GM12878 (cell line): ENCODE data around the gene SARM1. TPM values are rescaled to one million over a fixed set of nuclear protein-coding genes. Genes with fewer than 3 reads are reported as not detected.

ENCODE experiments used
- ATAC-seq: fragments of 200-7000 bp; cut with Tn5 transposase; 3 replicates; pipeline ENCODE4 v1.9.1; 2020; ENCODE audit warnings: mild to moderate bottlenecking, moderate library complexity
- BruUV-seq: library from RNA; stranded (reverse); fragments of 400-500 nt; replicated peaks from 2 replicates; lab custom pipeline; 2021; lab: Mats Ljungman, UMichigan
- CTCF ChIA-PET: fragments of 300-600 bp; sonication (Branson Sonifier 250); formaldehyde crosslinking; extraction: SDS; loops from one replicate; lab custom pipeline; 2021; ENCODE audit warnings: inconsistent platforms; lab: Yijun Ruan, JAX
- POLR2A ChIA-PET: fragments of 350-600 bp; formaldehyde crosslinking; extraction: SDS; loops from one replicate; lab custom pipeline; 2021; ENCODE audit warnings: inconsistent platforms; lab: Charles Lee
- RAD21 ChIA-PET: fragments of 300-600 bp; sonication (Branson Sonifier 250); formaldehyde crosslinking; loops from one replicate; lab custom pipeline; 2023; ENCODE audit warnings: antibody characterized with exemption; ENCODE audit not compliant: unreplicated experiment; lab: Charles Lee
- SMC1A ChIA-PET: fragments of 300-600 bp; sonication (Branson Sonifier 250); formaldehyde crosslinking; loops from one replicate; lab custom pipeline; 2023; ENCODE audit not compliant: unreplicated experiment, uncharacterized antibody; lab: Charles Lee
- DNase-seq: peaks from one replicate; pipeline ENCODE4 v3.0.0-alpha.2; 2011; ENCODE audit warnings: low read depth, low spot score
- FAIRE-seq: peaks from 3 replicates; lab custom pipeline; 2011; peaks lifted over from hg19 to GRCh38; lab: Jason Lieb, UNC
- H2AFZ ChIP-seq: 2 replicates; pipeline ENCODE4 v1.6.0; 2011; ENCODE audit warnings: low read depth, low read length, control low read depth; ENCODE audit not compliant: control insufficient read depth
- H3K27ac ChIP-seq: 2 replicates; pipeline ENCODE4 v1.5.1; 2011; ENCODE audit warnings: control low read depth; ENCODE audit not compliant: control insufficient read depth, insufficient read depth
- H3K27me3 ChIP-seq, 2 experiments: replicated peaks in 1 of 2; 2 replicates each; pipeline versions ENCODE4 v1.6.0 to v1.6.1; 2011; ENCODE audit warnings: low read length in 1 of 2; ENCODE audit not compliant: control insufficient read depth in 2 of 2, insufficient read depth in 2 of 2
- H3K36me3 ChIP-seq, 2 experiments: 2 replicates each; pipeline ENCODE4 v1.5.1; 2011; ENCODE audit warnings: low read length in 1 of 2; ENCODE audit not compliant: control insufficient read depth in 2 of 2, insufficient read depth in 2 of 2
- H3K4me1 ChIP-seq: 2 replicates; pipeline ENCODE4 v1.6.1; 2011; ENCODE audit warnings: mild to moderate bottlenecking, low read length, moderate library complexity, mixed read lengths; ENCODE audit not compliant: control insufficient read depth, insufficient read depth
- H3K4me2 ChIP-seq: 2 replicates; pipeline ENCODE4 v1.6.0; 2011; ENCODE audit warnings: control low read depth; ENCODE audit not compliant: control insufficient read depth, insufficient read depth
- H3K4me3 ChIP-seq: fragments of 200-600 bp; sonication (generic); 2 replicates; pipeline ENCODE4 v1.5.1; 2016
- H3K79me2 ChIP-seq: 2 replicates; pipeline ENCODE4 v1.6.0; 2011; ENCODE audit warnings: low read length; ENCODE audit not compliant: control insufficient read depth, insufficient read depth
- H3K9ac ChIP-seq: 2 replicates; pipeline ENCODE4 v1.8.0; 2011; ENCODE audit warnings: low read length, control low read depth, mixed read lengths; ENCODE audit not compliant: control insufficient read depth, insufficient read depth
- H3K9me3 ChIP-seq: replicated peaks from 3 replicates; pipeline ENCODE4 v1.5.1; 2011; ENCODE audit warnings: mild to moderate bottlenecking, low read length; ENCODE audit not compliant: control insufficient read depth, insufficient read depth
- H4K20me1 ChIP-seq: 2 replicates; pipeline ENCODE4 v1.6.0; 2011; ENCODE audit not compliant: control insufficient read depth, insufficient read depth
- ASH2L ChIP-seq: fragments of 300-600, 200-600 bp; sonication (generic); IDR thresholded peaks from 2 replicates; pipeline ENCODE4 v1.6.1; 2017; ENCODE audit warnings: low read depth, mild to moderate bottlenecking, borderline replicate concordance
- BCL11A ChIP-seq: IDR thresholded peaks from 2 replicates; pipeline ENCODE4 v1.6.1; 2011; ENCODE audit warnings: low read depth, low read length
- BHLHE40 ChIP-seq, 2 experiments: fragments of 450-650 bp in 1 of 2; IDR thresholded peaks; 2 replicates each; pipeline ENCODE4 v1.6.1; 2011 to 2017; ENCODE audit warnings: low read depth in 2 of 2, borderline replicate concordance in 1 of 2, improper control_type of control experiment in 1 of 2, low read length in 1 of 2, mild to moderate bottlenecking in 1 of 2
- CBFB ChIP-seq: IDR thresholded peaks from 2 replicates; pipeline ENCODE4 v1.6.1; 2016; ENCODE audit warnings: antibody characterized with exemption, low read depth
- CTCF ChIP-seq, 3 experiments: IDR thresholded peaks in 2 of 3; conservative IDR thresholded peaks in 1 of 3; 2 replicates each; pipeline ENCODE4 v1.5.1; 2011; ENCODE audit warnings: low read depth in 3 of 3, low read length in 3 of 3, mild to moderate bottlenecking in 3 of 3, control low read depth in 2 of 3, moderate library complexity in 2 of 3, inconsistent platforms in 1 of 3, mixed read lengths in 1 of 3; ENCODE audit not compliant: control insufficient read depth in 2 of 3, insufficient read depth in 1 of 3; ENCODE audit errors: extremely low read depth in 1 of 3
- FOS ChIP-seq: IDR thresholded peaks from 3 replicates; pipeline ENCODE4 v1.6.1; 2011; ENCODE audit warnings: borderline replicate concordance; ENCODE audit not compliant: insufficient read length; ENCODE audit errors: extremely low read depth
- HDAC2 ChIP-seq: fragments of 200-600 bp; sonication (generic); IDR thresholded peaks from 2 replicates; pipeline ENCODE4 v1.6.1; 2017
- IRF4 ChIP-seq: IDR thresholded peaks from 2 replicates; pipeline ENCODE4 v1.6.1; 2011; ENCODE audit warnings: low read depth, low read length
- MXI1 ChIP-seq: fragments of 150-350 bp; IDR thresholded peaks from 2 replicates; pipeline ENCODE4 v1.6.1; 2011; ENCODE audit warnings: low read depth, mild to moderate bottlenecking, inconsistent platforms, low read length, improper control_type of control experiment
- NFYB ChIP-seq: IDR thresholded peaks from 2 replicates; pipeline ENCODE4 v1.6.1; 2011; ENCODE audit warnings: low read depth, mild to moderate bottlenecking, low read length, improper control_type of control experiment, moderate library complexity; ENCODE audit not compliant: insufficient read depth
- RAD21 ChIP-seq: IDR thresholded peaks from 2 replicates; pipeline ENCODE4 v1.6.1; 2011; ENCODE audit warnings: mild to moderate bottlenecking, low read depth, low read length, moderate library complexity; ENCODE audit not compliant: insufficient read depth
- RUNX3 ChIP-seq: IDR thresholded peaks from 2 replicates; pipeline ENCODE4 v1.6.1; 2012; ENCODE audit warnings: low read length, inconsistent platforms
- SMAD5 ChIP-seq: IDR thresholded peaks from 2 replicates; pipeline ENCODE4 v1.6.1; 2016; ENCODE audit warnings: antibody characterized with exemption, low read depth
- SMC3 ChIP-seq: IDR thresholded peaks from 2 replicates; pipeline ENCODE4 v1.6.1; 2011; ENCODE audit warnings: low read length, improper control_type of control experiment, borderline replicate concordance
- SP1 ChIP-seq: IDR thresholded peaks from one replicate; pipeline ENCODE4 v1.6.1; 2011; ENCODE audit warnings: low read depth, low read length
- ZBTB11 ChIP-seq: fragments of 450-650 bp; formaldehyde crosslinking; IDR thresholded peaks from 2 replicates; pipeline ENCODE4 v1.5.0; 2022; ENCODE audit warnings: mild to moderate bottlenecking, missing genetic modification characterization
- ZNF217 ChIP-seq: fragments of 450-650 bp; IDR thresholded peaks from 2 replicates; pipeline ENCODE4 v1.6.1; 2017; ENCODE audit warnings: antibody characterized with exemption, mild to moderate bottlenecking
- WGBS: methylation state at CpG from one replicate; pipeline ENCODE4 v1.1.6; 2016; ENCODE audit warnings: low lambda C conversion rate; ENCODE audit not compliant: insufficient replicate concordance, insufficient coverage; ENCODE audit errors: missing lambda C conversion rate; 5-methylcytosine and 5-hydroxymethylcytosine counted together
- in situ Hi-C: fragments of 300-500 bp; cut with MboI; formaldehyde crosslinking; loops from 9 replicates; pipeline ENCODE4 v1.14.3; 2018; ENCODE audit warnings: mixed read lengths
- intact Hi-C: fragments of 100-400 bp; cut with micrococcal nuclease; formaldehyde crosslinking; loops from one replicate; pipeline ENCODE4 v1.14.2; 2022; ENCODE audit not compliant: unreplicated experiment
- polyA plus RNA-seq, 11 experiments: library from polyadenylated mRNA; depleted of rRNA in 4 of 11; unstranded in 6 of 11; stranded (reverse) in 5 of 11; fragments of >200 nt; fragmentation: Nextera tagmentation in 4 of 11; fragmentation: Illumina TruSeq in 1 of 11; extraction: Ambion mirVana in 4 of 11; extraction: Trizol in 1 of 11; gene quantifications; 1 replicate in 1 of 11; 2 replicates in 10 of 11; pipeline versions ENCODE4 v1.2.1 to v1.2.3, GENCODE V29; 2011 to 2016; ENCODE audit warnings: inconsistent platforms in 2 of 11, missing spikeins in 2 of 11, low read depth in 1 of 11
- total RNA-seq, 4 experiments: library from RNA; depleted of rRNA in 3 of 4; stranded (reverse); fragments of >200 nt in 3 of 4; fragmentation: Illumina TruSeq in 1 of 4; extraction: Trizol in 1 of 4; gene quantifications; 2 replicates each; pipeline versions ENCODE4 v1.2.1 to v1.2.3, GENCODE V29; 2013 to 2021
- TF ChIP-seq, protein P1 (sequence below): IDR thresholded peaks from 2 replicates; pipeline ENCODE4 v1.6.1; 2011; ENCODE audit warnings: low read depth, low read length, improper control_type of control experiment, borderline replicate concordance

The SARM1 gene
- total and polyA plus RNA-seq, 10 of the 15 experiments (the other 5 are each of a cell fraction or from before 2014, with no cell fraction given), result 0.56 to 25.3 (median 11.9) TPM

GRCh38 chr17:28416703-28417311 lies 45.3 kb downstream of the SARM1 start:
- intact Hi-C loops (loop anchor here (5.0 kb wide), 1 partner anchor 125 kb away; no protein-coding TSS in a partner anchor), in situ Hi-C loops (no loop called here)
- Histone ChIP-seq H3K4me2 (no peak overlapping the region), H3K79me2 (no peaks in the 10 kb centered on the region), H4K20me1 (no peaks in the 10 kb centered on the region), H3K9me3 (no peaks in the 10 kb centered on the region), H3K9ac (no peak overlapping the region), H3K36me3 (no peaks in the 10 kb centered on the region), H2AFZ (peak overlapping the region; percentile 63), H3K4me3 (no peak overlapping the region), H3K4me1 (no peaks in the 10 kb centered on the region), H3K27me3 (no peaks in the 10 kb centered on the region), H3K27ac (no peak overlapping the region)
- ChIA-PET SMC1A (interaction anchor here (0.6 to 1.6 kb wide), 10 partner anchors 9 to 186 kb away, joined by 3 to 7 read pairs (median 3); partner anchors contain the start of genes IFT20, TNFAIP1 and VTN), RAD21 (interaction anchor here (0.7 to 1.4 kb wide), 7 partner anchors 19 to 612 kb away, joined by 3 to 9 read pairs (median 5); partner anchors contain the start of genes IFT20 and TNFAIP1), CTCF (interaction anchor here (0.6 to 5.0 kb wide), 43 partner anchors 9 to 611 kb away, joined by 3 to 41 read pairs (median 4); partner anchors contain the start of genes IFT20, POLDIP2, SARM1 and SLC46A1), POLR2A (interaction anchor here (1.2 kb wide), 1 partner anchor 81 kb away, joined by 4 read pairs; the partner anchor contains the start of gene TNFAIP1)
- WGBS, result 17% methylated on average over 13 of the region's 13 CpGs
- no peak for DNase-seq
- FAIRE-seq, result peak; percentile 23
- peak; percentile 100 for ATAC-seq
- no TSS peak for BruUV-seq
- TF ChIP-seq HDAC2 (no peak), IRF4 (no peak), ZBTB11 (CRISPR knock-in tag) (no peak), BCL11A (no peak), RUNX3 (peak; percentile 29; the same call in 1 of the 2 replicates), ASH2L (no peak), SMAD5 (no peak), SP1 (no peak), CTCF (IDR thresholded peaks at IDR 0.05 in 2 of 3, conservative IDR thresholded peaks at IDR 0.05 in 1 of 3; ENCODE audit: control insufficient read depth in 2 of 3, extremely low read depth in 1 of 3, insufficient read depth in 1 of 3, low read depth in 3 of 3, low read length in 3 of 3) (peak; percentile 84 to 91 (median 91)), RAD21 (peak; percentile 70), SMC3 (peak; percentile 64), CBFB (no peak), BHLHE40 (IDR thresholded peaks at IDR 0.05; ENCODE audit: borderline replicate concordance in 1 of 2, low read depth in 2 of 2, low read length in 1 of 2) (peak in 1 of 2 experiments; percentile 44; a peak in 1 of 4 replicates), MXI1 (no peak), ZNF217 (no peak), FOS (no peak), NFYB (no peak)
- TF ChIP-seq, protein P1, sequence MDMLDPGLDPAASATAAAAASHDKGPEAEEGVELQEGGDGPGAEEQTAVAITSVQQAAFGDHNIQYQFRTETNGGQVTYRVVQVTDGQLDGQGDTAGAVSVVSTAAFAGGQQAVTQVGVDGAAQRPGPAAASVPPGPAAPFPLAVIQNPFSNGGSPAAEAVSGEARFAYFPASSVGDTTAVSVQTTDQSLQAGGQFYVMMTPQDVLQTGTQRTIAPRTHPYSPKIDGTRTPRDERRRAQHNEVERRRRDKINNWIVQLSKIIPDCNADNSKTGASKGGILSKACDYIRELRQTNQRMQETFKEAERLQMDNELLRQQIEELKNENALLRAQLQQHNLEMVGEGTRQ, result no peak
